Measurements from ENCODE around the gene NEMP2.

NEMP2 gene

DNA sequence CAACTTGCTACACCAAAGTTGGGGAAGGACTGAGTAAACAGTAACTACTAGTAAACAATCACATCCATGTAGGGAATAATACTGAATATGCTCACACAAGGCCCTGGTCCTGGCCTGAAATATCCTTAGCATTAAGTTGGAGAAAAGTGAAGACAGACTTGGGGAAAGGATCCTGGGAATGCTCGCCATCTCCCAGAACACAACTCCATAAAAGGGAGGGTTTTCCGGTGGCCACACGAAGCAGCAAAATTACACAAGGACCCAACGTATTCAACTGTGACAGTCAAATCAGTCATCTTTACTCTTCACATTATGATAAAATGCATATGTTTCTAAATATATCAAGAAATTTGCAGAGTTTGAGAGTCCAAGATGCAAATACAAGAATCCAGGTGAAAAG, 7.3 kb downstream of the NEMP2 start:
- Histone ChIP-seq H3K27me3 (no peaks in the 10 kb centered on the region), H3K27ac (no peak overlapping the region), H3K9me3 (no peaks in the 10 kb centered on the region), H3K4me1 (peaks cover 0 to 22% (median 6%) of the 10 kb centered on the region in 4 donors), H3K36me3 (no peaks in the 10 kb centered on the region), H3K4me3 (no peak overlapping the region)
- intact Hi-C loops (cut with DNase I; ENCODE audit: low total_unique reads), result no loop called here
- no peak for DNase-seq
- TF ChIP-seq, protein P1, sequence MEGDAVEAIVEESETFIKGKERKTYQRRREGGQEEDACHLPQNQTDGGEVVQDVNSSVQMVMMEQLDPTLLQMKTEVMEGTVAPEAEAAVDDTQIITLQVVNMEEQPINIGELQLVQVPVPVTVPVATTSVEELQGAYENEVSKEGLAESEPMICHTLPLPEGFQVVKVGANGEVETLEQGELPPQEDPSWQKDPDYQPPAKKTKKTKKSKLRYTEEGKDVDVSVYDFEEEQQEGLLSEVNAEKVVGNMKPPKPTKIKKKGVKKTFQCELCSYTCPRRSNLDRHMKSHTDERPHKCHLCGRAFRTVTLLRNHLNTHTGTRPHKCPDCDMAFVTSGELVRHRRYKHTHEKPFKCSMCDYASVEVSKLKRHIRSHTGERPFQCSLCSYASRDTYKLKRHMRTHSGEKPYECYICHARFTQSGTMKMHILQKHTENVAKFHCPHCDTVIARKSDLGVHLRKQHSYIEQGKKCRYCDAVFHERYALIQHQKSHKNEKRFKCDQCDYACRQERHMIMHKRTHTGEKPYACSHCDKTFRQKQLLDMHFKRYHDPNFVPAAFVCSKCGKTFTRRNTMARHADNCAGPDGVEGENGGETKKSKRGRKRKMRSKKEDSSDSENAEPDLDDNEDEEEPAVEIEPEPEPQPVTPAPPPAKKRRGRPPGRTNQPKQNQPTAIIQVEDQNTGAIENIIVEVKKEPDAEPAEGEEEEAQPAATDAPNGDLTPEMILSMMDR (IDR thresholded peaks at IDR 0.05), result no peak

DNA sequence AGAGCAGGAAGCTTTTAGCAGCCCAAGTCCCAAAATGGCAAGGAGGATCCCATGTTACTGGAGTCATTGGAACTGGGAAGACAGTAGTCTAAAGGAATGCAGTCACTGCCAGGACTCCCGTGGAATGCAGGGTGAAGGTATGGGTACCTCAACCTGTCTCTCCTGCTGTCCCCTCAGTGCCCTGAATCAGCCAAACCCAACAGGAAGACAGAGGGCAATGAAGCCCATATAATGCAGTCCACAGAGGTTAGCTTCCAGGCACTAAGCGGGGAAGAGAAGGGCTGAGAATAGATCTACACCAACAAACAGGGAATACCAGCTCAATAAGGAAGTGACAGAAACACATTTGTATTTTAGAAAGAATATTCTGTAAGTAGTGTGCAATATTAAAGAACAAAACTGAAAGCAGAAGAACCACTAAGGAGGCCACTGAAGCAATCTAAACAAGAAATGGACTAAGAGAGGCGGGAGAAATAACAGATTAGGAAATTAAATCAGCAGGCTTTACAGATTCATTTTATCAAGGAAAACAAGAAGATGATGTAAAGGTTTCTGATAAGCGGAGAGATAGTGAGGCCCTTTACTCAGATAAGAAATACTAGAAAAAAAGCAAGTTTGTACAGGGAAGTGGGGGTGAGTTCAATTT, 8.3 kb downstream of the NEMP2 start:
- no peak overlapping the region for H3K27ac ChIP-seq
- intact Hi-C loops (cut with DNase I; ENCODE audit: low total_unique reads), result no loop called here
- no peaks in the 10 kb centered on the region for H3K9me3 ChIP-seq
- no peaks in the 10 kb centered on the region for H3K36me3 ChIP-seq
- TF ChIP-seq, protein P1 (IDR thresholded peaks at IDR 0.05), result no peak
- H3K27me3 ChIP-seq, result no peaks in the 10 kb centered on the region
- peaks cover 0 to 16% (median 6%) of the 10 kb centered on the region in 4 donors for H3K4me1 ChIP-seq
- H3K4me3 ChIP-seq, result no peak overlapping the region
- DNase-seq, result no peak

DNA sequence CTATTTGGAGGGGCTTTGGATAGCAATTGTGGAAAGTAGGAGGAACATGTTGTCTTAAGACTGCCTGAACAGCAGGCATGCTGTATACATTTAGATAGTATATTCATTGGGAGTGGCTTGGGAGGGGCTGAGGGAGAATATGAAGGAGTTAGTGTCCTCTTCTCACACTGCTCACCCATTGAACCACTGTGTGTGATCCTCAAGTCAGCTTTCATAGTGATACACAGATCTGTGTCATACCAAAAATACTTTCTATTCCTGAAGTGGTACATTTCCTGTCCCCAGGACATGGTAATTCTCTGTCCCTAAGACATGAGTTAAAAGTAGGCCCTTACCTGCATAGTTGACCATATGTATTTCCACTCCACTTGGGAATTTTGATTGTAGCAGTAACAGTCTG, 9.6 kb downstream of the NEMP2 start:
- intact Hi-C loops (cut with DNase I; ENCODE audit: low total_unique reads), result no loop called here
- no peak overlapping the region for H3K4me3 ChIP-seq
- peaks cover 0 to 3% (median 2%) of the 10 kb centered on the region in 4 donors for H3K4me1 ChIP-seq
- H3K27ac ChIP-seq, result no peak overlapping the region
- no peak for DNase-seq
- H3K9me3 ChIP-seq, result no peaks in the 10 kb centered on the region
- H3K36me3 ChIP-seq, result no peaks in the 10 kb centered on the region
- no peaks in the 10 kb centered on the region for H3K27me3 ChIP-seq
- TF ChIP-seq, protein P1 (IDR thresholded peaks at IDR 0.05), result no peak

DNA sequence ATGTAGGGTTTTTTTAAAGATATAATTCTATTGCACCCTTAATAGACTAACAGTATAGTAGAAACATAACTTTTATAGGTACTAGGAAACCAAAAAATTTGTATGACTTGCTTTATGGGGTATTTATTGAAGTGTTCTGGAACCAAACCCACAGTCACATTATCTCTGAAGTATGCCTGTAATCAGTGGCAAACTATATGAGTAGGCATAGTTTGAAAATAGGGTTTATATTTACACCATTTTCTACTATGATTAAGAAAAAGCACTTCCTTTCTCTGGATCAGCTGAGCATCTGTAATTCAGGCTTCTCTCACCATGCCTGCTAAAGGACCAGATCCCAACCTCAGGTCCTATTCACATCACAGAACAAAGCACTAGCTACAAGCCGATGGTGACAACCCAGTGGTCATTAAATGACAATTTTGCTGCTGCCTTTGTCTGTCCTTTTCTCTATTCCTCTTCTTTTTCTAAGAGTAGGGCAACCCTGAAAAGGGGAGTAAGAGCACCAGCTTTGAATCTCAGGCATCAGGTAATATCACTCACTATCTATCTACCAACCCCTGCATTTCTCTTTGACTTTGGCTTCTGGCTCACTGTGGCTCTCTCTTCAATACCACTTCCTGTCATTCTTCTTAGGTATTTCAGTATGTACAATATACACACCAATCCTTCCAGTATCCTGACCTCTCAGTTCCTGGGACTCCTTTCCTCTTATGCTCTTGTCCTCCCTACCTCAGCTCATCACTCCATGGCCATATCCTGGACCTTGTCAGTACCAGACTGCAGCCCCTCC, 14.4 kb downstream of the NEMP2 start:
- Histone ChIP-seq H3K27me3 (no peaks in the 10 kb centered on the region), H3K4me1 (no peaks in the 10 kb centered on the region), H3K4me3 (no peak overlapping the region), H3K27ac (no peak overlapping the region), H3K9me3 (no peaks in the 10 kb centered on the region), H3K36me3 (no peaks in the 10 kb centered on the region)
- no peak for DNase-seq
- TF ChIP-seq, protein P1 (IDR thresholded peaks at IDR 0.05), result no peak
- intact Hi-C loops (cut with DNase I; ENCODE audit: low total_unique reads), result no loop called here

DNA sequence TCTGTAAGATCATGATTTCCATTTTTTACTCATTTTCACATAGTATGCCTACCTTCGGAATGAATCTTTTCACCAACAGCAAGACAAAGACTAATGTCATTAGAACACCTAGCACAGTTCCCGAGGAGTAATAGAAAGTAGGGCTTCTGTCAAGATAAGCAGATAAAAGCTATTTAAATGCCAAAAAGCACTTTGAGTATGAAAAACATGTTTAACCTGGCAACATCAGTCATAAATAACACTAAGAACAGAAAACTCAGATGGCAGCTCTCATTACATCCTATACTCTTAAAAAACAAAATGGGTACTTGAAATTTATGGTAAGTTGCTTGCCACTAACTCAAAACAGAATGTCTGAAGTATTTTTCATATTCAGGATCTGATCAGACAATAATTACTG, 17.1 kb downstream of the NEMP2 start:
- Histone ChIP-seq H3K36me3 (peaks cover 0 to 7% (median 0%) of the 10 kb centered on the region in 3 donors), H3K27me3 (no peaks in the 10 kb centered on the region), H3K4me3 (no peak overlapping the region), H3K9me3 (no peaks in the 10 kb centered on the region), H3K27ac (no peak overlapping the region), H3K4me1 (no peaks in the 10 kb centered on the region)
- intact Hi-C loops (cut with DNase I; ENCODE audit: low total_unique reads), result no loop called here
- no peak for DNase-seq
- TF ChIP-seq, protein P1 (IDR thresholded peaks at IDR 0.05), result no peak
